H9 (cell line): ENCODE results near the gene ELFN2. TPM values are rescaled to one million over a fixed set of nuclear protein-coding genes. Genes with fewer than 3 reads are reported as not detected.

ENCODE experiments used
- DNase-seq: peaks from one replicate; pipeline ENCODE4 v3.0.0-alpha.2; 2017
- H2AFZ ChIP-seq: one replicate; pipeline ENCODE4 v1.6.1; 2013; ENCODE audit warnings: mild to moderate bottlenecking, low read length, control low read depth, moderate library complexity
- H2AK5ac ChIP-seq: 2 replicates; pipeline ENCODE4 v1.6.1; 2013; ENCODE audit warnings: low read length, control low read depth, mixed read lengths; ENCODE audit not compliant: insufficient read length
- H2BK120ac ChIP-seq: one replicate; pipeline ENCODE4 v1.6.1; 2013; ENCODE audit warnings: low read depth, mild to moderate bottlenecking, low read length, control low read depth, inconsistent platforms; ENCODE audit not compliant: poor library complexity, severe bottlenecking
- H2BK12ac ChIP-seq: 2 replicates; pipeline ENCODE4 v1.6.1; 2013; ENCODE audit warnings: low read length, control low read depth, mixed read lengths, low read depth; ENCODE audit not compliant: insufficient read length
- H2BK15ac ChIP-seq: 2 replicates; pipeline ENCODE4 v1.6.1; 2013; ENCODE audit warnings: low read depth, low read length, control low read depth
- H2BK20ac ChIP-seq: one replicate; pipeline ENCODE4 v1.6.1; 2013; ENCODE audit warnings: low read depth, mild to moderate bottlenecking, low read length, control low read depth, inconsistent platforms; ENCODE audit not compliant: poor library complexity, severe bottlenecking
- H2BK5ac ChIP-seq: 2 replicates; pipeline ENCODE4 v1.6.1; 2013; ENCODE audit warnings: low read length, control low read depth, mixed read lengths; ENCODE audit not compliant: insufficient read length
- H3K14ac ChIP-seq: 2 replicates; pipeline ENCODE4 v1.6.1; 2013; ENCODE audit warnings: low read length, control low read depth; ENCODE audit not compliant: insufficient read depth
- H3K18ac ChIP-seq: 2 replicates; pipeline ENCODE4 v1.6.1; 2013; ENCODE audit warnings: low read depth, mild to moderate bottlenecking, mixed read lengths, low read length, control low read depth; ENCODE audit not compliant: insufficient read length
- H3K23ac ChIP-seq: 2 replicates; pipeline ENCODE4 v1.6.1; 2013; ENCODE audit warnings: low read length, control low read depth, mixed read lengths, low read depth; ENCODE audit not compliant: insufficient read length
- H3K23me2 ChIP-seq: 2 replicates; pipeline ENCODE4 v1.6.1; 2013; ENCODE audit warnings: low read depth, mild to moderate bottlenecking, mixed read lengths, low read length, control low read depth; ENCODE audit not compliant: insufficient read length, poor library complexity, severe bottlenecking
- H3K27ac ChIP-seq: 2 replicates; pipeline ENCODE4 v1.5.1; 2013; ENCODE audit warnings: low read length, control low read depth, mixed read lengths, low read depth; ENCODE audit not compliant: insufficient read length
- H3K27me3 ChIP-seq: 2 replicates; pipeline ENCODE4 v1.6.1; 2013; ENCODE audit warnings: low read length, control low read depth, inconsistent platforms; ENCODE audit not compliant: insufficient read depth
- H3K4ac ChIP-seq: 2 replicates; pipeline ENCODE4 v1.6.1; 2013; ENCODE audit warnings: low read depth, mild to moderate bottlenecking, control low read depth, inconsistent platforms, low read length, moderate library complexity
- H3K4me1 ChIP-seq: 2 replicates; pipeline ENCODE4 v1.6.1; 2013; ENCODE audit warnings: low read length, control low read depth, inconsistent platforms; ENCODE audit not compliant: insufficient read depth
- H3K4me2 ChIP-seq: 2 replicates; pipeline ENCODE4 v1.6.1; 2013; ENCODE audit warnings: low read length, control low read depth, mixed read lengths; ENCODE audit not compliant: insufficient read length, insufficient read depth
- H3K56ac ChIP-seq: 2 replicates; pipeline ENCODE4 v1.6.1; 2013; ENCODE audit warnings: low read depth, mild to moderate bottlenecking, mixed read lengths, low read length, control low read depth; ENCODE audit not compliant: insufficient read length
- H3K79me1 ChIP-seq: 2 replicates; pipeline ENCODE4 v1.6.1; 2013; ENCODE audit warnings: low read depth, mild to moderate bottlenecking, moderate library complexity, low read length, control low read depth, inconsistent platforms; ENCODE audit not compliant: insufficient read depth, poor library complexity, severe bottlenecking
- H3K79me2 ChIP-seq: 2 replicates; pipeline ENCODE4 v1.6.1; 2013; ENCODE audit warnings: low read length, control low read depth, inconsistent platforms; ENCODE audit not compliant: insufficient read depth
- H3K9ac ChIP-seq: 2 replicates; pipeline ENCODE4 v1.6.1; 2013; ENCODE audit warnings: low read length, control low read depth, mixed read lengths; ENCODE audit not compliant: insufficient read length; ENCODE audit errors: extremely low read depth
- H3K9me3 ChIP-seq: one replicate; pipeline ENCODE4 v1.6.1; 2013; ENCODE audit warnings: low read depth, low read length, inconsistent platforms; ENCODE audit not compliant: control insufficient read depth
- H3T11ph ChIP-seq: one replicate; pipeline ENCODE4 v1.6.1; 2013; ENCODE audit warnings: mild to moderate bottlenecking, low read length, control low read depth, inconsistent platforms
- H4K20me1 ChIP-seq: one replicate; pipeline ENCODE4 v1.6.1; 2013; ENCODE audit not compliant: control insufficient read depth, insufficient read length, insufficient read depth
- H4K5ac ChIP-seq: 2 replicates; pipeline ENCODE4 v1.6.1; 2013; ENCODE audit warnings: low read depth, mild to moderate bottlenecking, mixed read lengths, low read length, control low read depth; ENCODE audit not compliant: insufficient read length
- H4K8ac ChIP-seq: replicated peaks from 2 replicates; pipeline ENCODE4 v1.6.1; 2013; ENCODE audit warnings: low read length, control low read depth, mixed read lengths, low read depth; ENCODE audit not compliant: insufficient read length
- H4K91ac ChIP-seq: 2 replicates; pipeline ENCODE4 v1.6.1; 2013; ENCODE audit warnings: low read depth, mild to moderate bottlenecking, moderate library complexity, mixed read lengths, low read length, control low read depth; ENCODE audit not compliant: insufficient read length
- H3K27ac Mint-ChIP-seq, 3 experiments: 2 replicates in 2 of 3; 3 replicates in 1 of 3; pipeline ENCODE4 v1.8.0; 2020 to 2021; ENCODE audit warnings: mixed read lengths in 3 of 3, mild to moderate bottlenecking in 1 of 3, moderate library complexity in 1 of 3
- H3K27me3 Mint-ChIP-seq: 2 replicates; pipeline ENCODE4 v1.8.0; 2021; ENCODE audit warnings: low read depth, mild to moderate bottlenecking, moderate library complexity, mixed read lengths
- H3K36me3 Mint-ChIP-seq, 3 experiments: 2 replicates in 2 of 3; 3 replicates in 1 of 3; pipeline ENCODE4 v1.8.0; 2020 to 2021; ENCODE audit warnings: low read depth in 3 of 3, mixed read lengths in 3 of 3; ENCODE audit not compliant: insufficient read depth in 1 of 3
- H3K4me1 Mint-ChIP-seq, 2 experiments: 2 replicates each; pipeline ENCODE4 v1.8.0; 2020; ENCODE audit warnings: mixed read lengths in 2 of 2
- H3K4me3 Mint-ChIP-seq, 2 experiments: 2 replicates in 1 of 2; 3 replicates in 1 of 2; pipeline ENCODE4 v1.8.0; 2020 to 2021; ENCODE audit warnings: mild to moderate bottlenecking in 2 of 2, mixed read lengths in 2 of 2, moderate library complexity in 1 of 2
- H3K9me3 Mint-ChIP-seq, 2 experiments: 2 replicates in 1 of 2; 3 replicates in 1 of 2; pipeline ENCODE4 v1.8.0; 2020; ENCODE audit warnings: mild to moderate bottlenecking in 2 of 2, mixed read lengths in 2 of 2, moderate library complexity in 1 of 2
- CTCF ChIP-seq: fragments of 200-600 bp; sonication (generic); conservative IDR thresholded peaks from 3 replicates; pipeline ENCODE4 v1.8.0; 2021; ENCODE audit warnings: antibody characterized with exemption, mild to moderate bottlenecking
- WGBS: extraction: QIAGEN DNeasy Blood & Tissue Kit; methylation state at CpG from one replicate; pipeline ENCODE4 v1.1.7; 2013; ENCODE audit warnings: missing lambda C conversion rate, low lambda C conversion rate, mixed read lengths; ENCODE audit not compliant: insufficient read length; ENCODE audit errors: extremely low coverage; 5-methylcytosine and 5-hydroxymethylcytosine counted together
- total RNA-seq: library from RNA; stranded (reverse); gene quantifications from 2 replicates; pipeline ENCODE4 v1.2.1, GENCODE V29; 2021

ELFN2 gene
- total RNA-seq, 1 experiment from 2014 or later, result 0.70 TPM

- H3K4me2 ChIP-seq, result no peak overlapping the region
- H3K4ac ChIP-seq, result no peak overlapping the region
- no peaks in the 10 kb centered on the region for H4K20me1 ChIP-seq
- Mint-ChIP-seq H3K9me3 (peaks cover 0 to 2% of the 10 kb centered on the region in 2 experiments; a peak in 3 of 5 replicates), H3K27me3 (peaks cover 81% of the 10 kb centered on the region), H3K4me3 (peak overlapping the region in 1 of 2 experiments; percentile 65; a peak in 2 of 5 replicates), H3K4me1 (peaks cover 32 to 56% of the 10 kb centered on the region in 2 experiments), H3K27ac (no peak overlapping the region), H3K36me3 (no peaks in the 10 kb centered on the region)
- no peak overlapping the region for H3K23ac ChIP-seq
- H2AK5ac ChIP-seq, result no peak overlapping the region
- no peak overlapping the region for H2BK5ac ChIP-seq
- no peaks in the 10 kb centered on the region for H3K23me2 ChIP-seq
- no CpG with 5 or more reads among the region's 7 CpGs for WGBS
- TF ChIP-seq CTCF, result no peak
- no peak overlapping the region for H2AFZ ChIP-seq
- no peaks in the 10 kb centered on the region for H3K79me2 ChIP-seq
- no peak for DNase-seq
- no peaks in the 10 kb centered on the region; the same call in 1 of the 2 replicates for H3K4me1 ChIP-seq
- no peak overlapping the region for H2BK20ac ChIP-seq
- no peak overlapping the region for H4K5ac ChIP-seq
- H4K91ac ChIP-seq, result no peak overlapping the region
- H3K79me1 ChIP-seq, result no peaks in the 10 kb centered on the region
- no peak overlapping the region for H2BK15ac ChIP-seq
- H3K9me3 ChIP-seq, result no peaks in the 10 kb centered on the region
- H3T11ph ChIP-seq, result no peak overlapping the region
- H3K27me3 ChIP-seq, result no peaks in the 10 kb centered on the region; the same call in 1 of the 2 replicates
- no peak overlapping the region for H3K56ac ChIP-seq
- no peak overlapping the region for H2BK12ac ChIP-seq
- H3K27ac ChIP-seq, result no peak overlapping the region
- no peak overlapping the region for H3K9ac ChIP-seq
- no peak overlapping the region for H3K18ac ChIP-seq
- H4K8ac ChIP-seq, result no peak overlapping the region
- H2BK120ac ChIP-seq, result no peak overlapping the region
- no peak overlapping the region for H3K14ac ChIP-seq
Observed at GRCh38 chr22:37326726-37327125, 100.6 kb downstream of the ELFN2 start.
